Spinal cord (tissue), 10 donors: ENCODE data around the gene CNKSR1. TPM values are rescaled to one million over a fixed set of nuclear protein-coding genes. Genes with fewer than 3 reads are reported as not detected.

Experiments used
- DNase-seq, 6 donors: peaks; one replicate each; pipeline versions ENCODE4 v3.0.0 to v3.0.0-alpha.2; 2013 to 2015; ENCODE audit warnings: low spot score in 6 of 6, low read depth in 4 of 6
- H3K27ac ChIP-seq: one replicate; pipeline ENCODE4 v1.5.1; 2013; ENCODE audit warnings: low read depth, low read length, control low read depth
- H3K27me3 ChIP-seq: one replicate; pipeline ENCODE4 v1.6.1; 2013; ENCODE audit warnings: low read length; ENCODE audit not compliant: control insufficient read depth, insufficient read depth
- H3K36me3 ChIP-seq: one replicate; pipeline ENCODE4 v1.6.1; 2013; ENCODE audit warnings: low read length; ENCODE audit not compliant: control insufficient read depth, insufficient read depth
- H3K4me1 ChIP-seq: one replicate; pipeline ENCODE4 v1.6.1; 2013; ENCODE audit warnings: low read length; ENCODE audit not compliant: control insufficient read depth, insufficient read depth
- H3K4me3 ChIP-seq: one replicate; pipeline ENCODE4 v1.5.1; 2013; ENCODE audit warnings: low read depth, low read length, control low read depth
- H3K9me3 ChIP-seq: one replicate; pipeline ENCODE4 v1.6.1; 2013; ENCODE audit warnings: low read length; ENCODE audit not compliant: control insufficient read depth, insufficient read depth
- WGBS: methylation state at CpG from one replicate; pipeline ENCODE4 v1.1.5; 2013; ENCODE audit warnings: missing lambda C conversion rate; ENCODE audit not compliant: insufficient coverage; 5-methylcytosine and 5-hydroxymethylcytosine counted together
- polyA plus RNA-seq, 2 donors: library from polyadenylated mRNA; unstranded; fragments of 120-200 nt; gene quantifications; one replicate each; pipeline ENCODE4 v1.2.1, GENCODE V29; 2013; ENCODE audit not compliant: insufficient read length in 2 of 2
- total RNA-seq, 2 donors: library from RNA; depleted of rRNA in 1 of 2; stranded (reverse); fragments of 120-200 nt in 1 of 2; fragments of >200 nt in 1 of 2; gene quantifications; one replicate each; pipeline versions ENCODE4 v1.2.3 to v1.2.4, GENCODE V29; 2013 to 2014
- donor health status: healthy.

CNKSR1 gene
- total and polyA plus RNA-seq, 4 donors: 1.8 to 11.2 (median 4.1) TPM

- 38% methylated on average over 14 of the region's 19 CpGs for WGBS
These were observed 32.0 kb upstream of the CNKSR1 start for GRCh38 chr1:26145041-26145959.

GRCh38 chr1:26145960-26146294 is 31.4 kb upstream of the CNKSR1 start:
- no peak overlapping the region for H3K4me3 ChIP-seq
- H3K36me3 ChIP-seq: no peaks in the 10 kb centered on the region
- H3K27me3 ChIP-seq: no peaks in the 10 kb centered on the region
- 63% methylated on average over 6 of the region's 6 CpGs for WGBS
- no peak overlapping the region for H3K27ac ChIP-seq
- H3K9me3 ChIP-seq: no peaks in the 10 kb centered on the region
- peaks cover 3% of the 10 kb centered on the region for H3K4me1 ChIP-seq
- DNase-seq: no peak

More at GRCh38 chr1:26145041-26145959, 32.0 kb upstream of the CNKSR1 start:
- Histone ChIP-seq H3K9me3 (no peaks in the 10 kb centered on the region), H3K4me1 (peaks cover 3% of the 10 kb centered on the region), H3K27ac (no peak overlapping the region), H3K4me3 (no peak overlapping the region), H3K27me3 (no peaks in the 10 kb centered on the region), H3K36me3 (no peaks in the 10 kb centered on the region)
- DNase-seq: peak in 3 of 6 donors; percentile 68 to 94 (median 91)

DNA sequence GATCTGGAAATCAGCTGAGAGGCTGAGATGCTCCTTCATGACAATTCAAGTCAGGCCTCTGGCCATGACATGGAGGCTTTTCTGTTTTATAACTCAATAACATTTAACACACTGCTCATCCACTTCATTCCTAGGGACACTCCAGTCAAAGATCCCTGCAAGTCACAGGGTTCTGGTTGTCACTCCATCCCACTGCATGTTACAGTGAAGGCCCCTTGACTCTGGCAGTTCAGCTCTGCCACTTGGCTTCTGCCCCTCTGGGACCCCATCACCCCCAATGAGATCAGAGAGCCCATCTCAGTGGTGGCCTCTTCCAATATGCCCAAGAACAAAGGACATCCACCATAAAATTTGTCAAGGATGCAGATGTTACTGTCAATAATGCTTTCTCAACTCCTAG is 28.4 kb upstream of the CNKSR1 start:
- no peaks in the 10 kb centered on the region for H3K9me3 ChIP-seq
- no peaks in the 10 kb centered on the region for H3K27me3 ChIP-seq
- no peak overlapping the region for H3K27ac ChIP-seq
- no peaks in the 10 kb centered on the region for H3K36me3 ChIP-seq
- no peak for DNase-seq
- no peak overlapping the region for H3K4me3 ChIP-seq
- H3K4me1 ChIP-seq: peaks cover 3% of the 10 kb centered on the region

DNA sequence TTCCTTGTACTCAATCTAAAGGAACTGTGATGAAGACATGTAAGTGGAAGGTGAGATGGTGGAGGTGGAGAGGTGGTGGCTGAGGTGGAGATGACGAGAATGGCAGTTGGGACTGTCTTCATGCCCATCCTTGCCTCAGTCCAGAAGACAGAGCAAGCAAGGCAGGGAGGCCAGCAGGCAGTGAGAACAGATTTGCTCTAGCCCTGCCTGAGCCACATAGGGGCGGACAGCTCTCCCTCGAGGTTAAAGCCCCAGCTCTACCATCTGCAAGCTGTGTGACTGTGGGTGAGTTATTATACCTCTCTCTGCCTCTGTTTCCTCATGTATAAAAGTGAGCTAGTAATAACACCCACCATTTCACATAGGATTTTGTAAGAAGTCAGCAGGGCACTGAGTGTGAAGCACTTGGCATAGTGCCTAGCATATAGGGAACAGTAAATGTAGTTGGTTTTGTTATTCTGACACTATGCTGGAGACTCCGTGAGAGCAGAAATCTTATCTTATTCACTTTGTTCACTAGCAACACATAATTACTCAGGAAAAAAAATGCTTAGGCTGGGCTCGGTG is 23.2 kb upstream of the CNKSR1 start:
- Histone ChIP-seq H3K4me3 (no peak overlapping the region), H3K4me1 (peaks cover 31% of the 10 kb centered on the region), H3K27ac (no peak overlapping the region), H3K36me3 (no peaks in the 10 kb centered on the region), H3K27me3 (peaks cover 10% of the 10 kb centered on the region), H3K9me3 (no peaks in the 10 kb centered on the region)
- no peak for DNase-seq
- WGBS: 100% methylated on average over 2 of the region's 5 CpGs

- WGBS: 34% methylated on average over 5 of the region's 9 CpGs
- H3K27ac ChIP-seq: no peak overlapping the region
- no peaks in the 10 kb centered on the region for H3K36me3 ChIP-seq
- H3K9me3 ChIP-seq: no peaks in the 10 kb centered on the region
- no peak overlapping the region for H3K4me3 ChIP-seq
- no peak for DNase-seq
- peaks cover 36% of the 10 kb centered on the region for H3K4me1 ChIP-seq
- peaks cover 10% of the 10 kb centered on the region for H3K27me3 ChIP-seq
These were observed 22.5 kb upstream of the CNKSR1 start for GRCh38 chr1:26154750-26155149.

DNA sequence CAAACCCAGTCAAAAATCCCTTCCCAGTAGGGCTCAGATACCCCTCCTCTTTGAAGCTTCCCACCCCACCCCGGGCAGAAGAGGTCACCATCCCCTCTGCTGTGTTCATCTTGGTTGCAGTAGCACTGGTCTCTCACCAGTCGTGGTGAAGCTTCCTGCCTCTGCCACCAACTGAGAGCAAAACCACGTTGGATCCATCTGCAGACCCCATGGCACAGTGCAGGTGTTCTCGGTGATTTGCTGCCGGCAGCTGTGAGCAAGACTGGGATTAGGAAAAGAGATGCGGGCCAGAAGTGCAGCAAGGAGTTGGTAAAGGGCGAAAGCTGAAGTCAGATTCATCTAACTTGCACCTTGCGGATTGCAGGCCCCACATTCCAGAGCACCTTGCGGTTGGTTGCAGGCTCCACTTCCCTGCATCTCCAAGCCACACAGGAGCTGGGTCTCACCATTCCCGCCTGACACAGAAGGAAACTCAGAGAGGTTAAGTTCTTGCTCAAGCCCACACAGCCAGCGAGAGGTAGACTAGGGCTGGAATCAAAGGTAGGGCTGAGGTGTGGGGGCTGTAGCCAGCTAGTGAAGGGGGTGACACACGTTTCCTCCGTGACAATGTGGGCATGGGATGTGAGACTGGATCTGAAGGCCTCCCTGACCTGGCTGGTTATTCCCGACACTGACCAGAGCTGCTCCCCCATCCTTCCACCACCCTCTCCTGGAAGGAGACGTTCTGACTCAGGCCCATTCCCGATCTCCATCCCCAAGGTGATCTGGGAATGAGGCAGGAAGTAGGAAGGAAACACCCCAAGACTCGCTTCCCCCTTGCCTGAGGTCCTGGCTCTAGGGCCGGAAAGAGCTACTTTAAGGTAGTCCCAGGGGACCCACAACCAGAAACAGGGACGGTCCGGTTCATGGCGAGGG is 21.7 kb upstream of the CNKSR1 start:
- Histone ChIP-seq H3K4me1 (peaks cover 39% of the 10 kb centered on the region), H3K9me3 (no peaks in the 10 kb centered on the region), H3K27ac (no peak overlapping the region), H3K4me3 (no peak overlapping the region), H3K27me3 (peaks cover 12% of the 10 kb centered on the region), H3K36me3 (no peaks in the 10 kb centered on the region)
- no peak for DNase-seq
- WGBS: 56% methylated on average over 17 of the region's 21 CpGs

DNA sequence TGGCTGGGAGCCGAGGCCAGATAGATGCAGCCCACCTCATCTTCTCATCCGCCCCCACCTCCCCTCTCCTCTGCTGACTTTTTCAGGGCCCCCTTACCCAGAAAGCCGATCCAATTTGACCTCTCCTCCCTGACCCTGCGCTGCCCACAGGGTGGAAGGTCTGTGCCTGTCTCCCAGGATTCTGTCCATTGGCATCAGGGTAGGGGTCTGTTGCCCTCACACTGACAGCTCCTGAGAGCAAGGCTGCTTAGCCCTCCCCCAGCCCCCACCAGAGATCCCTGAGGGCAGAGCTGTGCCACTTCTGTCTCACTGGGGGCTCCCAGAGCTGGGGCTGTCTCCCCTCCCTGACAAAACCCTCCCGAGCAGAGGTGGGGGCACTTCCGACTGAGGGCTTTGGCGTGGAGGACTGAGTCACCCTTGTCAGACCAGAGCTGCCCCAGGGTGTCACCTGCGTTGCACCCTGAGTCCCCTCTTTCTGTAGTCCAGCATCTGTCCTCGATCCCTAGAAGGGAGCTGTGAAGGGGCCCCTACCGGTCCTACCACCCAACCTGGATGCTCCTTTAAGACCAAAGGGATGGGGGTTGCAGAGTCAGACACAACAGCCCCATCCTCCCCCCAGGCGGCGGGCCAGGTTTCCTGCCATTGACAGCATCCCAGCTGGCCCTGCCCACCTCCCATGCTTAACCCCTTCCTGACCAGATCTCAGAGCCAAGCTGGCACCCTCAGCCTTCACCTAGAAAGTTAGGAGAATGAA is 20.8 kb upstream of the CNKSR1 start:
- Histone ChIP-seq H3K27ac (no peak overlapping the region), H3K4me3 (no peak overlapping the region), H3K27me3 (peaks cover 12% of the 10 kb centered on the region), H3K4me1 (peaks cover 47% of the 10 kb centered on the region), H3K36me3 (no peaks in the 10 kb centered on the region), H3K9me3 (no peaks in the 10 kb centered on the region)
- WGBS: 25% methylated on average over 11 of the region's 12 CpGs
- peak in 2 of 6 donors; percentile 61 for DNase-seq

DNA sequence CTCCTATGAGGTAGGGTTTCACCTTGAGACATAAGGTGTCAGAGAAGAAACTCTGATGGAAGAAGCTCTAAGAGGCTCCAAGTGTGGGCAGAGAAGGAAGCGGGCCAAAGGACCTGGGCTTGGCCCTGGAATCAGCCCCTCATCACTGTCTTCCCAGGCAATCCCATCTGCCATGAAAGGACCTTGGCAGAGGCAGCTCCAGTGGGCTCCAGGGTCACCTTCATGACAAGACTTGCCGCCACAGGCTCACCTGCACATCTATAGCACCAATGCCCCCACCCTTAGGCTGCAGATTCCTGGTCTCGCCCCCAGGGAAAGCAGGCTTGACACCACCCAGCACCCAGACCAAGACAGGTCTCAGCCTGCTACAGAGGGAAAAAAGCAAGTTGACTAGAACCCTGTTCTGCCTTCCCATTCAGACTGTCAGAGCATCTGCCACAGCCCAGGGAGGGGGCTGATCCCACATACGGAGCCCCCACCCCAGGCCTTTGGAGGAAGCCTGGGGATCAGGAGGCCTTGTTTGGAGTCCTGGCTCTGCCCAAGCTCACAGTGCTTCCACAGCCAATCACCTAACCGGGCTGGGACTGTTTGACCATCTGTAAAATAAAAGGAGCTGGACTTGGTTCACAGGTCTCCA is 18.9 kb upstream of the CNKSR1 start:
- no peak for DNase-seq
- no peaks in the 10 kb centered on the region for H3K36me3 ChIP-seq
- peaks cover 53% of the 10 kb centered on the region for H3K4me1 ChIP-seq
- no peak overlapping the region for H3K27ac ChIP-seq
- 84% methylated on average over 4 of the region's 5 CpGs for WGBS
- no peak overlapping the region for H3K4me3 ChIP-seq
- no peaks in the 10 kb centered on the region for H3K9me3 ChIP-seq
- peaks cover 14% of the 10 kb centered on the region for H3K27me3 ChIP-seq
